ENCODE data around the gene CCNY.
"Not testable (repeated sequence)": the region's sequence is repeated elsewhere in the genome, so short reads cannot be mapped to it uniquely, and the experiment has no call there.

Gene CCNY

GRCh38 chr10:35493196-35494118, 157.1 kb downstream of the CCNY start:
- DNase-seq: no peak

GRCh38 chr10:35495521-35496119, 159.3 kb downstream of the CCNY start:
- DNase-seq: no peak

- DNase-seq: no peak
Measured at GRCh38 chr10:35497909-35498308, 161.6 kb downstream of the CCNY start.

- DNase-seq: no peak
Measured at GRCh38 chr10:35498693-35499092, 162.4 kb downstream of the CCNY start.

GRCh38 chr10:35501923-35502322, 165.6 kb downstream of the CCNY start:
- no peak for DNase-seq

- no peak for DNase-seq
Measured at GRCh38 chr10:35502692-35503091, 166.4 kb downstream of the CCNY start.

GRCh38 chr10:35503578-35503977, 167.3 kb downstream of the CCNY start:
- DNase-seq: no peak

- DNase-seq: no peak
Measured at GRCh38 chr10:35504132-35504531, 167.8 kb downstream of the CCNY start.

GRCh38 chr10:35505241-35505873, 169.0 kb downstream of the CCNY start:
- DNase-seq: no peak

- DNase-seq: no peak
Measured at GRCh38 chr10:35506741-35507140, 170.4 kb downstream of the CCNY start.

GRCh38 chr10:35507519-35508109, 171.3 kb downstream of the CCNY start:
- no peak for DNase-seq

GRCh38 chr10:35508647-35509046, 172.3 kb downstream of the CCNY start:
- DNase-seq: no peak

GRCh38 chr10:35510891-35511290, 174.6 kb downstream of the CCNY start:
- no peak for DNase-seq

GRCh38 chr10:35511647-35512046, 175.3 kb downstream of the CCNY start:
- DNase-seq: no peak

- DNase-seq: no peak
Measured at GRCh38 chr10:35516102-35516670, 179.9 kb downstream of the CCNY start.

GRCh38 chr10:35517431-35518181, 181.3 kb downstream of the CCNY start:
- no peak for DNase-seq

GRCh38 chr10:35518187-35518586, 181.9 kb downstream of the CCNY start:
- DNase-seq: not testable (repeated sequence)

- DNase-seq: no peak
Measured at GRCh38 chr10:35520996-35521395, 184.7 kb downstream of the CCNY start.

- DNase-seq: no peak
Measured at GRCh38 chr10:35523670-35524225, 187.4 kb downstream of the CCNY start.

GRCh38 chr10:35526746-35527145, 190.4 kb downstream of the CCNY start:
- no peak for DNase-seq

- DNase-seq: no peak
Measured at GRCh38 chr10:35532141-35532540, 195.8 kb downstream of the CCNY start.

- no peak for DNase-seq
Measured at GRCh38 chr10:35533565-35533964, 197.3 kb downstream of the CCNY start.
